Effector memory CD8-positive, alpha-beta T cell (primary cell): ENCODE results near the gene TMUB1.
A peak's percentile ranks its signal among the peaks of the same experiment; 100 is the strongest.

ENCODE experiments used
- ATAC-seq: fragments of 150-1000 bp; cut with Tn5 transposase; replicated peaks from 2 replicates; pipeline ENCODE4 v1.10.0; 2021; ENCODE audit warnings: mild to moderate bottlenecking, moderate library complexity
- DNase-seq, 3 experiments: peaks; one replicate each; pipeline ENCODE4 v3.0.0; 2021
- H3K27ac Mint-ChIP-seq, 2 donors: one replicate each; pipeline ENCODE4 v1.8.0; 2022; ENCODE audit warnings: mild to moderate bottlenecking in 2 of 2, mixed read lengths in 2 of 2, moderate library complexity in 2 of 2
- H3K27me3 Mint-ChIP-seq, 2 donors: one replicate each; pipeline ENCODE4 v1.8.0; 2022; ENCODE audit warnings: mixed read lengths in 2 of 2
- H3K36me3 Mint-ChIP-seq: one replicate; pipeline ENCODE4 v1.8.0; 2022; ENCODE audit warnings: mild to moderate bottlenecking, moderate library complexity, mixed read lengths; ENCODE audit not compliant: insufficient read depth
- H3K4me1 Mint-ChIP-seq, 2 donors: one replicate each; pipeline ENCODE4 v1.8.0; 2022; ENCODE audit warnings: low read depth in 2 of 2, mixed read lengths in 2 of 2
- H3K4me3 Mint-ChIP-seq, 2 donors: one replicate each; pipeline ENCODE4 v1.8.0; 2022; ENCODE audit warnings: mild to moderate bottlenecking in 2 of 2, mixed read lengths in 2 of 2, moderate library complexity in 2 of 2
- H3K9me3 Mint-ChIP-seq, 2 donors: one replicate each; pipeline ENCODE4 v1.8.0; 2022; ENCODE audit warnings: mixed read lengths in 2 of 2

TMUB1 gene

DNA sequence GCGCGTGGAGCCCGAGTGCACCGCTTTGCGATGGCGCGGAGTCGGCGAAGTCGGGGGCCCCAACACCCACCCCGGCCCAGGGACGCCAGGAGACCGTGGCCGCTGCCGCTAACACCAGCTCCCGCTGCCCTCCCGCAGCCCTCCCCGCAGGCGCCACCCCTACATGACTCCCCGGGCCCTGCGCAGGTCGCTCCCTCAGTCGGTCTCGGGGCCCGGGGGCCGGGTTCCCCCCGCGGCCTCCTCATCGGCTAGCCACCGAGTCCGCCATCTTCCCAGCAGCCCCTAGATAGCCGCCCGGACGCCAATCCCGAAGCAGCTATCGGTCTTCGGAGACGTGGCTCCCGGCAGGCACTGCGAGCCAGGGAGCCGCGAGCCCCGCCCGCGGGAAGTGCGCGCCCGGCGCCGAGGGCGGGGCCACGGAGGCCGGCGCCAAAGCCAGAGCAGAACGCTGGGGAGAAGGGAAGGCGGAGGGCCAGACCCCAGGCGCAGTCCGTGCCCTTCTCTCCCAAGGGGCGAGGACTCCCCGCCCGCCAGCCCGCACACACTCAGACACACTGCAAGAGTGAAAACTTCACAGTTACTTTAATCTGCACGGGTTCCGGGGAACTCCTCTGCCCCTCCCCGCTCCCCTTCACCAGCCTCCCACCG, 2.6 kb downstream of the TMUB1 start, which contains the start of gene FASTK:
FASTK (minus strand) TSS at position 288 of the 648 bp plus-strand sequence; CDS start at position 245, 43 bp downstream.
- ATAC-seq = peak; percentile 72
- Mint-ChIP-seq H3K9me3 (no peaks in the 10 kb centered on the region), H3K36me3 (peaks cover 10% of the 10 kb centered on the region), H3K27ac (peak within 1 kb of the TSS; percentile 88 to 92), H3K4me1 (peaks cover 29 to 31% of the 10 kb centered on the region in 2 donors), H3K27me3 (peaks cover 0 to 9% of the 10 kb centered on the region in 2 donors), H3K4me3 (peak within 1 kb of the TSS; percentile 94 to 95)
- DNase-seq = peak; percentile 79 to 85 (median 80)

DNA sequence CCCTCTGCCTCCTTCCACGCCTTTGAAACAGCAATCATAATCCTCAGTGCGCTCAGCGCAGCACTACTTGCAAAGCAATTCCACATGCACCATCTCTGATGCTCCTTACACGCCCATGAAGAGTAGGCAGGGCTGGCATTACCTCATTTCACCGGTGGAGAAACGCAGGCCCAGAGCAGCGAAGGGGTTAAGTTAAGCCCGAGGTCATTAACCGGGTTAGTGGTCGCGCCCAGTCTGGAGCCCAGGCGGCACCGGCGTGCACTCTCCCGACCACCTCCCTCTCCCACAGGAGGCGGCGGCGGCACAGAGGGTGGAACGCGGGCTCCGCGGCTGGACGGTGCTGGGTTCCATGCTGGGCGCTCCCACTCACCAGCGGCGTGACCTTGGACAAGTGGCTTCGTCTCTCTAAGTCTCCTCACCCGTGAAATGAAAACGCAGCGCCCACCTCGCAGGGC, 3.2 kb downstream of the TMUB1 start:
- H3K27ac Mint-ChIP-seq = peak overlapping the region; percentile 84 to 88
- ATAC-seq (no peak), DNase-seq (no peak)
- peaks cover 10% of the 10 kb centered on the region for H3K36me3 Mint-ChIP-seq
- peaks cover 24 to 25% of the 10 kb centered on the region in 2 donors for H3K4me1 Mint-ChIP-seq
- no peaks in the 10 kb centered on the region for H3K9me3 Mint-ChIP-seq
- H3K27me3 Mint-ChIP-seq = peaks cover 0 to 4% of the 10 kb centered on the region in 2 donors
- H3K4me3 Mint-ChIP-seq = peak overlapping the region; percentile 73 to 79

DNA sequence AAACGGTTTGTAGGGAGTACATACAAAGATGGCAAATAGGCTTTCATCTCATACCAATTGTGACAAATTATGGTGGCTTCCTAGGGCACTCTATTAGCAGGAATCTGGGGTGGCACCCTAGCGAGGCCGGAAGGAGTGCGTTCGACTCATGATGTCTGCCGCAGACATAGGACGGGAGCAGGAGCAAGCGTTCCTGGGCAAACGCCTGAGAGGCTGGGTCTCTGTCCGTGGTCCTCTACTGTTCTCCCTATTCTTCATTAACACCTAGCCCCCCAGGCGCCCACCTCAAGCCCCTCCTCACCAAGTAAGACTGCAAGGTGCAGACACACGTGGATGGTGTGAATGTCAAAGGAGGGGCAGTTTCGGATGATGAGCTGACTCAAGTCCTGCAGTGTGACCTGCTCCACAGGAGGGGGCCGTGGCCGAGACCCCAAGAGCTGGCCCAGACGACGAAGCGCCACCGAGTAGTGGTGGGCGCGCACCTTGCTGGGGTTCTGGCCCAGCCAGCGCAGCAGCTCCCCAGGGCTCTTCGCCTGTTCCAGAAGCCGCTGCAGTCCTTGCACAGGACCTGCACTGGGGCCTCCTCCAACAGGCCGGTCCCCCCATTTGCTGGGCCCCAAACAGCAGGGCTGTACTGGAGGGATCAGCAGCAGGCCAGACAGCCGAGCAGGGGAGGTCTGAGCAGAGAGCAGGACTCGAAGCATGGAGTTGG, 3.9 kb downstream of the TMUB1 start:
- no peaks in the 10 kb centered on the region for H3K27me3 Mint-ChIP-seq
- peaks cover 20% of the 10 kb centered on the region in 2 donors for H3K4me1 Mint-ChIP-seq
- ATAC-seq = no peak
- peaks cover 18% of the 10 kb centered on the region for H3K36me3 Mint-ChIP-seq
- no peaks in the 10 kb centered on the region for H3K9me3 Mint-ChIP-seq
- H3K4me3 Mint-ChIP-seq = peak overlapping the region; percentile 73 to 79
- DNase-seq = no peak
- peak overlapping the region; percentile 84 to 88 for H3K27ac Mint-ChIP-seq

DNA sequence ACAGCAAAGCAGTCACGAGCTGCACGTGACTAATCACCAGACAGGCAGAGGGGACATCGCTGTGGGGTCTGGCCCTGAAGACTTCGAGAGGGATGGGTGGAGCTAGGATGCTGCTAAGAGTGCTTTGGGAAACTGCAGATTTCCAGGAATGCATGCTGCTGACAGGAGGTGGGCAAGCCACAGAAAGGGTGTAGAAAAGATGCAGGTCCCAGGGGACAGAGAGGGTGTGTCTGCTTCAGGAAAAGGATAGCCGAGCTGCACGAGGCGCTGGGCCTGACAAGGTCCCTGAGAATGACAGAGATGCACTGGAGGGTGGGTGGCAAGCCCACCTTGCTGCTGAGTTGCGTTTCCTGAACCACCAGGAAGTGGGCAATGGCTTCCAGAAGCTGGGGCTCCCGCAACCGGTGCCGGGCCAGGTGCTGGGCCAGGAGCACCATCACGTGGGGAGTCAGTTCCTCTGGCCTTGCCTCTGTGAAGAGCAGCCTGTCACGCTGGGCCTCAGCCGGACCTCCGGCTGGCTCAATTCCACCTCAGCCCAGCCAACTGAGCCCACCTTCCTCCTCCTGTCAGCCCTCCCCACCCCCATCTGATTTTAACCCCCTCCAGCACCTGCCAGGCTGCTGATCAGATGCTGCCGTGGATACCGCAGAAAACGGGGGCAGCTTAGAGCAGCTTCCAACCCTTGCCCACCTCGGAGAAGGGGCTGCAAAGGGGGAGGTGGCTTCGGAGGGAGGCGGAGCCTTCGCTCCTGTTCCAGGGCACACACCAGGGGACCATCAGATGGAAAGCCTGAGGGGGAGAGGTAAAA, 4.9 kb downstream of the TMUB1 start:
- H3K36me3 Mint-ChIP-seq = peaks cover 26% of the 10 kb centered on the region
- peak overlapping the region; percentile 73 to 79 for H3K4me3 Mint-ChIP-seq
- ATAC-seq (no peak), DNase-seq (no peak)
- no peaks in the 10 kb centered on the region for H3K27me3 Mint-ChIP-seq
- peak overlapping the region; percentile 80 to 84 for H3K27ac Mint-ChIP-seq
- H3K9me3 Mint-ChIP-seq = no peaks in the 10 kb centered on the region
- peaks cover 17 to 20% of the 10 kb centered on the region in 2 donors for H3K4me1 Mint-ChIP-seq

DNA sequence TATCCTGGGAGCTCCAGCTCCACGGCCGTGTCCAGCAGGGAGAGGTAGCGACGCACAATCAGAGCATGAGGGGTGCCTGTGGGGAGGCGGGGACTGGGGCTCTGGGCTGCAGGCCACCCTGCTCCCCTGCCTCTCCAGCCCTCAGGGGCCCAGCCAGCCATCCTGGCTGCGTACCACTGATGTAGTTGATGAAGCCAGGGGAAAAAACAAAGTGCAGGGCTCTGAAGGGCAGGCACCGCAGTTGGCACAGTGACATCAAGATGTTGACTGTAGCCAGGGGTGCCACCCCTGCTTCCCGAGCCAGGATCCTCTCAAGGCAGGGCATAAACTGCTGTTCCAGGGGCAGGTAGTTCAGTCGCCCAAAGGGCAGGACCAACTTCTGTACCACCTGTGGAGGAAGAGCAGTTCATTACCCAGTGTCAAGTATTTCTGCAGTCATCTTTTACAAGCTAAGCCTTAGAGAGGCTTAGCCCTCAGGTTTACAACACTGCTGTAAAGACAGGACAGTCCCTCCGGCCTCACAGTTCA, 5.5 kb downstream of the TMUB1 start:
- Mint-ChIP-seq H3K27me3 (no peaks in the 10 kb centered on the region), H3K4me3 (peak overlapping the region; percentile 39 to 41), H3K9me3 (no peaks in the 10 kb centered on the region), H3K4me1 (peaks cover 14 to 17% of the 10 kb centered on the region in 2 donors), H3K36me3 (peaks cover 25% of the 10 kb centered on the region), H3K27ac (peak overlapping the region in 1 of 2 donors; percentile 80)
- ATAC-seq = no peak
- DNase-seq = no peak

DNA sequence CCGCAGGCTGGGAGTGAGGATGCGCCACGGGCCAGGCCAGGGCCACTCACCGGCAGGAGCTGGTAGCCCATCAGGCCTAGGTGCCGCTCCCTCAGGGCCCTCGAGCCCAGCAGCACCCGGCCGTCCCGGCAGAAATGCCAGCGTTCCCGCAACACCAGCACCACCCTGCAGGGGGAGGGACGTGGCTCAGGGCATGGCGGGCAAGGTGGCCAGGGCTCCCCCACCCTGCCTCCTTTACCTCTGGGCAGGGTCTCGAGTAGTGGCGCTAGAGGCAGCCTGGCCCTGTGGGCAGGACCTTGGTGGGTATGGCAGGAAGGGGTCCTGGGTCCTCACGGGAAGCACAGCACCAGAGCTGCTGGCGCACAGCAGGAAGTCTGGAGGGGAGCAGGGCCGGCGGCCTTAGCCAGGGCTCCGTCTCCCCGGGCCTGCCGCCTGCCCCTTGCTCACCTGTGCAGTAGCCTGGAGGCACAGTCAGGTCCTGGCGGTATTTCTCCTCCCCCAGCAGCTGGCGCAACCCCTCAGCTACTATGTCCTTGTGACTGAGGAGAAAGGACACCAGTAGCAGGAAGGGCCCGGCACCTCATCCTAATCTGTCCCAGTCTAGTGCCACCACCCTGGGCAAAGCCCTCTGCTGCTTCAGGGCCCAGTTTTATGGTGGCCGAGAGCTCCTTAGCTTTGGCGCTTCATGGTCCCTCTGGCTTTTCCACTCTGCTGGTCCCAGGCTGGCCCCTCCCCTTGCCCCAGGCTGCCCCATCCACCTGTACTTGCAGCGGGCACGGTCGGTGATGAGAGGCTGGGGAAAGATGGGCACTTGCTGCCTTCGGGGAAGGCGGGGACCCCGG, 6.2 kb downstream of the TMUB1 start:
- H3K4me3 Mint-ChIP-seq = no peak overlapping the region
- DNase-seq (no peak), ATAC-seq (no peak)
- peaks cover 11 to 14% of the 10 kb centered on the region in 2 donors for H3K4me1 Mint-ChIP-seq
- no peak overlapping the region for H3K27ac Mint-ChIP-seq
- peaks cover 29% of the 10 kb centered on the region for H3K36me3 Mint-ChIP-seq
- H3K9me3 Mint-ChIP-seq = no peaks in the 10 kb centered on the region
- H3K27me3 Mint-ChIP-seq = no peaks in the 10 kb centered on the region

DNA sequence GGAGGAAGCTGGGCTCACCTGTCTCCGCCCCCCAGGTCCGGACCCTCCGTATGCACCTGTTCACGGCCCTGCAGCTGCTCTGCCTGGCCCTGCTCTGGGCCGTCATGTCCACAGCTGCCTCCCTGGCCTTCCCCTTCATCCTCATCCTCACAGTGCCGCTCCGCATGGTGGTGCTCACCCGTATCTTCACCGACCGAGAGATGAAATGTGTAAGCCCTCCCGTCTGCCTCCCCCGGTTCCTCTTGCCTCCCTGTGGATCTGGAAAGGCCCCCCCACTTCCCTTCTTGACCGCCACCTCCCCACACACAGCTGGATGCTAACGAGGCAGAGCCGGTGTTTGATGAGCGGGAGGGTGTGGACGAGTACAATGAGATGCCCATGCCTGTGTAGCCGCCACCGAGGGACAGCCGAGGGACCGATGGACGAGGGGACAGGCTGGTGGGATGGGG, 7.3 kb downstream of the TMUB1 start:
- Mint-ChIP-seq H3K27ac (no peak overlapping the region), H3K36me3 (peaks cover 29% of the 10 kb centered on the region), H3K4me3 (no peak overlapping the region), H3K9me3 (no peaks in the 10 kb centered on the region), H3K4me1 (peaks cover 11 to 14% of the 10 kb centered on the region in 2 donors), H3K27me3 (no peaks in the 10 kb centered on the region)
- ATAC-seq (no peak), DNase-seq (no peak)

DNA sequence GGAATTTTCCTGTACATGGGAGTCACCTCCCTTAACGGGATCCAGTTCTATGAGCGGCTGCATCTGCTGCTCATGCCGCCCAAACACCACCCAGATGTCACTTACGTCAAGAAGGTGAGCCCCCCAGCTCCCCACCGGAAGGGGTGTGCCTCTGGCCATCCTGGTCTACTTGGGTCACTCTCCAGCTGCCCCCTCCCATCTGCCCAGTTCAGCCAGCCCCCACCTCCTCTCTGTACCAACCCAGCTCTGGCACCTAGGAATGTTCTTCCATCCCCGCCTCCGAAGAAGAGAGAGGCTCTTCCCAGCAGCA, 7.7 kb downstream of the TMUB1 start:
- DNase-seq (no peak), ATAC-seq (no peak)
- no peak overlapping the region for H3K4me3 Mint-ChIP-seq
- no peaks in the 10 kb centered on the region for H3K27me3 Mint-ChIP-seq
- H3K4me1 Mint-ChIP-seq = peaks cover 11 to 14% of the 10 kb centered on the region in 2 donors
- H3K36me3 Mint-ChIP-seq = peaks cover 29% of the 10 kb centered on the region
- no peaks in the 10 kb centered on the region for H3K9me3 Mint-ChIP-seq
- H3K27ac Mint-ChIP-seq = no peak overlapping the region

DNA sequence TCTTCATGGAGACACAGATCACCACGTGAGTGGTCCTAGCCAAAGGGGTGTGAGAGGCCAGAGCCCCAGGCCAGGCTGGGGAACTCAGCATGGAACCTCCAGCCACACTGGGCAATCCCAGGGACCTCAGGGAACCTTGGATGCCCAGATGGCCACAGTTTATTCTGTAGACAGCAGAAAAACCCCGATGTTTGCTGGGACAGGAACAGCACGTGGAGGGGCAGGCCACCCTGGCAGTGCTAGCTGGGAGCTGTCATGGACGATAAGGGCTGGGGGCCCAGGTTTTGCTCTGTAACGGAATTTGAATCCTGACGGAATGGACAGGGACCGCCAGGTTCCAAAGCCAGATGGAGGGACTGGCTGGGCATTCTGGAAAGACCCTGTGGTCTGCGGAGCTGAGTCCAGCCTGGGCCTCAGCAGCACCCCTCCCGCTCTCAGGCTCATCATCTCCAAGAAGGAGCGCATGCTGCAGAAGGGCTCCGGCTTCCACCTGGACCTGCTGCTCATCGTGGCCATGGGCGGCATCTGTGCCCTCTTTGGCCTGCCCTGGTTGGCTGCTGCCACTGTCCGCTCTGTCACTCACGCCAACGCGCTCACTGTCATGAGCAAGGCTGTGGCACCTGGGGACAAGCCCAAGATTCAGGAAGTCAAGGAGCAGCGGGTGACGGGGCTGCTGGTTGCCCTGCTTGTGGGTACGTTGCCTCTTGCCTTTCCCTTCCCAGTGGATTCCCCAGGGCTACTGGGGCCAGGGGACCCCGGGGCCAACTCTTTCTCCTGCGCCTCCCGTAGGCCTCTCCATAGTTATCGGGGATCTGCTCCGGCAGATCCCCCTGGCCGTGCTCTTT, 8.3 kb downstream of the TMUB1 start:
- H3K4me3 Mint-ChIP-seq = no peak overlapping the region
- H3K27me3 Mint-ChIP-seq = no peaks in the 10 kb centered on the region
- no peak overlapping the region for H3K27ac Mint-ChIP-seq
- DNase-seq = no peak
- no peaks in the 10 kb centered on the region for H3K9me3 Mint-ChIP-seq
- ATAC-seq = no peak
- peaks cover 11 to 13% of the 10 kb centered on the region in 2 donors for H3K4me1 Mint-ChIP-seq
- peaks cover 29% of the 10 kb centered on the region for H3K36me3 Mint-ChIP-seq

DNA sequence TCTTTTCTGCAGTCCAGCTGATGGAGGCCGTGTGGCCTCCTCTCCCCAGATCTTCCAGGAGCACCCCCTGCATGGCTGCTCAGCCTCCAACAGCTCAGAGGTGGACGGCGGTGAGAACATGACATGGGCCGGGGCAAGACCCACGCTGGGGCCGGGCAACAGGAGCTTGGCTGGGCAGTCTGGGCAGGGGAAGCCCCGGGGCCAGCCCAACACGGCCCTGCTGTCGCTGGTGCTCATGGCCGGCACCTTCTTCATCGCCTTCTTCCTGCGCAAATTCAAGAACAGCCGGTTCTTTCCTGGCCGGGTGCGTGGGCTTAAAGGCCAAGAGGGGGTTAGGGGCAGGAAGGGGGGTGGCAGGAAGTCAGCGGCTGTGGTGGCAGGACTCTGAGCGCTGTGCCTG, 9.3 kb downstream of the TMUB1 start:
- Mint-ChIP-seq H3K27ac (no peak overlapping the region), H3K36me3 (peaks cover 34% of the 10 kb centered on the region), H3K4me3 (no peak overlapping the region), H3K4me1 (peaks cover 7% of the 10 kb centered on the region in 2 donors), H3K27me3 (no peaks in the 10 kb centered on the region), H3K9me3 (no peaks in the 10 kb centered on the region)
- DNase-seq = no peak
- ATAC-seq = no peak

DNA sequence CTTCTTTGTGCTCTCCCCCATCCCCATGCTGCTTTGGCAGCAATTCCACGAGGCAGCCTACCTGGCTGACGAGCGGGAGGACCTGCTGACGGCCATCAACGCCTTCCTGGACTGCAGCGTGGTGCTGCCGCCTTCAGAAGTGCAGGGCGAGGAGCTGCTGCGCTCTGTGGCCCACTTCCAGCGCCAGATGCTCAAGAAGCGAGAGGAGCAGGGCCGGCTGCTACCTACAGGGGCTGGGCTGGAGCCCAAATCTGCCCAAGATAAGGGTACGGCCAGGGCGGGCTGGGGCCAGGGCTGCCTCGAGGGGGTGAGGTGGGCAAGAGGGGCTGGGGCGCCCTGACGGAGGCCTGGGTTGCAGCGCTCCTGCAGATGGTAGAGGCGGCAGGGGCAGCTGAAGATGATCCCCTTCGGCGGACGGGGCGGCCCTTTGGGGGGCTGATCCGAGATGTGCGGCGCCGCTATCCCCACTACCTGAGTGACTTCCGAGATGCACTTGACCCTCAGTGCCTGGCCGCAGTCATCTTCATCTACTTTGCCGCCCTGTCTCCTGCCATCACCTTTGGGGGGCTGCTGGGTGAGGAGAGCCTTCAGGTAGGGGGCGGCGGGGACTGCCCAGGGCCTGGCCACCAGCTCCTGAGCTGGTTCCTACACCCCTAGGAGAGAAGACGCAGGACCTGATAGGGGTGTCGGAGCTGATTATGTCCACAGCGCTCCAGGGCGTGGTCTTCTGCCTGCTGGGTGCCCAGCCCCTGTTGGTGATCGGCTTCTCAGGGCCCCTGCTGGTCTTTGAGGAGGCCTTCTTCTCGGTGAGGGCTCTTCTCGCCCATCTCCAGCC, 12.0 kb downstream of the TMUB1 start:
- DNase-seq (no peak), ATAC-seq (no peak)
- no peaks in the 10 kb centered on the region for H3K9me3 Mint-ChIP-seq
- no peak overlapping the region for H3K27ac Mint-ChIP-seq
- peaks cover 0 to 5% of the 10 kb centered on the region in 2 donors for H3K4me1 Mint-ChIP-seq
- H3K36me3 Mint-ChIP-seq = peaks cover 52% of the 10 kb centered on the region
- no peaks in the 10 kb centered on the region for H3K27me3 Mint-ChIP-seq
- no peak overlapping the region for H3K4me3 Mint-ChIP-seq
